GM12878 (cell line): ENCODE data around the gene IL10. TPM values are rescaled to one million over a fixed set of nuclear protein-coding genes. Genes with fewer than 3 reads are reported as not detected.

Source experiments
- ATAC-seq: fragments of 200-7000 bp; cut with Tn5 transposase; 3 replicates; pipeline ENCODE4 v1.9.1; 2020; ENCODE audit warnings: mild to moderate bottlenecking, moderate library complexity
- BruUV-seq: library from RNA; stranded (reverse); fragments of 400-500 nt; replicated peaks from 2 replicates; lab custom pipeline; 2021; lab: Mats Ljungman, UMichigan
- CTCF ChIA-PET: fragments of 300-600 bp; sonication (Branson Sonifier 250); formaldehyde crosslinking; extraction: SDS; loops from one replicate; lab custom pipeline; 2021; ENCODE audit warnings: inconsistent platforms; lab: Yijun Ruan, JAX
- POLR2A ChIA-PET: fragments of 350-600 bp; formaldehyde crosslinking; extraction: SDS; loops from one replicate; lab custom pipeline; 2021; ENCODE audit warnings: inconsistent platforms; lab: Charles Lee
- RAD21 ChIA-PET: fragments of 300-600 bp; sonication (Branson Sonifier 250); formaldehyde crosslinking; loops from one replicate; lab custom pipeline; 2023; ENCODE audit warnings: antibody characterized with exemption; ENCODE audit not compliant: unreplicated experiment; lab: Charles Lee
- SMC1A ChIA-PET: fragments of 300-600 bp; sonication (Branson Sonifier 250); formaldehyde crosslinking; loops from one replicate; lab custom pipeline; 2023; ENCODE audit not compliant: unreplicated experiment, uncharacterized antibody; lab: Charles Lee
- DNase-seq: peaks from one replicate; pipeline ENCODE4 v3.0.0-alpha.2; 2011; ENCODE audit warnings: low read depth, low spot score
- FAIRE-seq: peaks from 3 replicates; lab custom pipeline; 2011; peaks lifted over from hg19 to GRCh38; lab: Jason Lieb, UNC
- H2AFZ ChIP-seq: 2 replicates; pipeline ENCODE4 v1.6.0; 2011; ENCODE audit warnings: low read depth, low read length, control low read depth; ENCODE audit not compliant: control insufficient read depth
- H3K27ac ChIP-seq: 2 replicates; pipeline ENCODE4 v1.5.1; 2011; ENCODE audit warnings: control low read depth; ENCODE audit not compliant: control insufficient read depth, insufficient read depth
- H3K27me3 ChIP-seq, 2 experiments: replicated peaks in 1 of 2; 2 replicates each; pipeline versions ENCODE4 v1.6.0 to v1.6.1; 2011; ENCODE audit warnings: low read length in 1 of 2; ENCODE audit not compliant: control insufficient read depth in 2 of 2, insufficient read depth in 2 of 2
- H3K36me3 ChIP-seq, 2 experiments: 2 replicates each; pipeline ENCODE4 v1.5.1; 2011; ENCODE audit warnings: low read length in 1 of 2; ENCODE audit not compliant: control insufficient read depth in 2 of 2, insufficient read depth in 2 of 2
- H3K4me1 ChIP-seq: 2 replicates; pipeline ENCODE4 v1.6.1; 2011; ENCODE audit warnings: mild to moderate bottlenecking, low read length, moderate library complexity, mixed read lengths; ENCODE audit not compliant: control insufficient read depth, insufficient read depth
- H3K4me2 ChIP-seq: 2 replicates; pipeline ENCODE4 v1.6.0; 2011; ENCODE audit warnings: control low read depth; ENCODE audit not compliant: control insufficient read depth, insufficient read depth
- H3K4me3 ChIP-seq: fragments of 200-600 bp; sonication (generic); 2 replicates; pipeline ENCODE4 v1.5.1; 2016
- H3K79me2 ChIP-seq: 2 replicates; pipeline ENCODE4 v1.6.0; 2011; ENCODE audit warnings: low read length; ENCODE audit not compliant: control insufficient read depth, insufficient read depth
- H3K9ac ChIP-seq: 2 replicates; pipeline ENCODE4 v1.8.0; 2011; ENCODE audit warnings: low read length, control low read depth, mixed read lengths; ENCODE audit not compliant: control insufficient read depth, insufficient read depth
- H3K9me3 ChIP-seq: replicated peaks from 3 replicates; pipeline ENCODE4 v1.5.1; 2011; ENCODE audit warnings: mild to moderate bottlenecking, low read length; ENCODE audit not compliant: control insufficient read depth, insufficient read depth
- H4K20me1 ChIP-seq: 2 replicates; pipeline ENCODE4 v1.6.0; 2011; ENCODE audit not compliant: control insufficient read depth, insufficient read depth
- ASH2L ChIP-seq: fragments of 300-600, 200-600 bp; sonication (generic); IDR thresholded peaks from 2 replicates; pipeline ENCODE4 v1.6.1; 2017; ENCODE audit warnings: low read depth, mild to moderate bottlenecking, borderline replicate concordance
- HCFC1 ChIP-seq: fragments of 150-350 bp; IDR thresholded peaks from 2 replicates; pipeline ENCODE4 v1.6.1; 2014; ENCODE audit warnings: low read length
- NFXL1 ChIP-seq: fragments of 450-650 bp; IDR thresholded peaks from 2 replicates; pipeline ENCODE4 v1.6.1; 2017; ENCODE audit warnings: antibody characterized with exemption, mild to moderate bottlenecking, borderline replicate concordance
- SMAD5 ChIP-seq: IDR thresholded peaks from 2 replicates; pipeline ENCODE4 v1.6.1; 2016; ENCODE audit warnings: antibody characterized with exemption, low read depth
- SREBF2 ChIP-seq: IDR thresholded peaks from 2 replicates; pipeline ENCODE4 v1.6.1; 2012; ENCODE audit warnings: mild to moderate bottlenecking, low read length
- ZNF24 ChIP-seq: fragments of 450-650 bp; IDR thresholded peaks from 2 replicates; pipeline ENCODE4 v1.6.1; 2017; ENCODE audit warnings: antibody characterized with exemption, mild to moderate bottlenecking
- ZNF384 ChIP-seq: IDR thresholded peaks from 2 replicates; pipeline ENCODE4 v1.6.1; 2012; ENCODE audit warnings: low read depth, mild to moderate bottlenecking, low read length, improper control_type of control experiment, borderline replicate concordance
- whole genome bisulfite sequencing: methylation state at CpG from one replicate; pipeline ENCODE4 v1.1.6; 2016; ENCODE audit warnings: low lambda C conversion rate; ENCODE audit not compliant: insufficient replicate concordance, insufficient coverage; ENCODE audit errors: missing lambda C conversion rate; 5-methylcytosine and 5-hydroxymethylcytosine counted together
- in situ Hi-C: fragments of 300-500 bp; cut with MboI; formaldehyde crosslinking; loops from 9 replicates; pipeline ENCODE4 v1.14.3; 2018; ENCODE audit warnings: mixed read lengths
- intact Hi-C: fragments of 100-400 bp; cut with micrococcal nuclease; formaldehyde crosslinking; loops from one replicate; pipeline ENCODE4 v1.14.2; 2022; ENCODE audit not compliant: unreplicated experiment
- polyA plus RNA-seq, 11 experiments: library from polyadenylated mRNA; depleted of rRNA in 4 of 11; unstranded in 6 of 11; stranded (reverse) in 5 of 11; fragments of >200 nt; fragmentation: Nextera tagmentation in 4 of 11; fragmentation: Illumina TruSeq in 1 of 11; extraction: Ambion mirVana in 4 of 11; extraction: Trizol in 1 of 11; gene quantifications; 1 replicate in 1 of 11; 2 replicates in 10 of 11; pipeline versions ENCODE4 v1.2.1 to v1.2.3, GENCODE V29; 2011 to 2016; ENCODE audit warnings: inconsistent platforms in 2 of 11, missing spikeins in 2 of 11, low read depth in 1 of 11
- total RNA-seq, 4 experiments: library from RNA; depleted of rRNA in 3 of 4; stranded (reverse); fragments of >200 nt in 3 of 4; fragmentation: Illumina TruSeq in 1 of 4; extraction: Trizol in 1 of 4; gene quantifications; 2 replicates each; pipeline versions ENCODE4 v1.2.1 to v1.2.3, GENCODE V29; 2013 to 2021
- TF ChIP-seq, protein P1 (sequence below): fragments of 450-650 bp; IDR thresholded peaks from 2 replicates; pipeline ENCODE4 v1.6.1; 2018; ENCODE audit warnings: mild to moderate bottlenecking, low read depth, moderate library complexity; ENCODE audit not compliant: partially characterized antibody
- TF ChIP-seq, protein P2 (sequence below): fragments of 450-650 bp; IDR thresholded peaks from 2 replicates; pipeline ENCODE4 v1.6.1; 2018; ENCODE audit warnings: borderline replicate concordance, mild to moderate bottlenecking; ENCODE audit not compliant: partially characterized antibody
- TF ChIP-seq, protein P3 (sequence below): IDR thresholded peaks from 2 replicates; pipeline ENCODE4 v1.6.1; 2012; ENCODE audit warnings: low read depth, low read length, improper control_type of control experiment

IL10 gene
- total and polyA plus RNA-seq, 10 of the 15 experiments (the other 5 are each of a cell fraction or from before 2014, with no cell fraction given) = 0.34 to 5.0 (median 1.1) TPM

DNA sequence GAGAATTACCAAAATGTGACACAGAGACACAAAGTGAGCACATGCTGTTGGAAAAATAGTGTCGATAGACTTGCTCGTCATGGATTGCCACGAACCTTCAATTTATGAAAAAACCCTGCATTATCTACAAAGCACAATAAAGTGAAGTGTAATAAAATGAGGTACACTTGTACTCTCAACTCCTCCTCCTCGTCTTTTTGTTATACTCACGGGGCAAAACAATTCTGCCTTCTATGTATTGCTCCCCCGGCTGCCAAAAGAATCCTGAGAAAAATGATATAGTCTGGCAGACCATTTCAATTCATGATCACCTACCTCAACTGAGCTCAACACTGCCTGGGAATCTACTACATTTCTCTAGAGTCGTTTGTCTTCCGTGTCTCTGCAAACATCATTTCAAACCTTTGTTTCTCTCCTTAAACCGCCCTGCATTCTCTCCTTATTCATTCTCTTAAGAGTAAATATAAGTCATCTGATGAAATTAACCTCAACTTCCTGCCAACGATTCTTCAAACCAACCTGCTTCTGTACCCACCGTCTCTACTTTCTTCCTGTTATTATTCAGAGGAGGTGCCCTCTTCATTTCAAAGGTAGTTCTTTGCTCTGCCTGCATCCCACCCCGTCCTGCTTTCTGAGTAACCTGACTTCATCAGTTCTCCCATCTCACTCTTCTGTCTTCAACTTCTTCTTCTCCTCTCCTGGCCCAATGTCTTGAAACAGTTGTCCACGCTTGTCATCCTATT lies 14.6 kb downstream of the IL10 start:
- no peaks in the 10 kb centered on the region for H3K4me1 ChIP-seq
- intact Hi-C loops = no loop called here
- POLR2A ChIA-PET = interaction anchor here (1.0 to 2.0 kb wide), 2 partner anchors 11 to 16 kb away, joined by 3 to 4 read pairs; no protein-coding TSS in a partner anchor

DNA sequence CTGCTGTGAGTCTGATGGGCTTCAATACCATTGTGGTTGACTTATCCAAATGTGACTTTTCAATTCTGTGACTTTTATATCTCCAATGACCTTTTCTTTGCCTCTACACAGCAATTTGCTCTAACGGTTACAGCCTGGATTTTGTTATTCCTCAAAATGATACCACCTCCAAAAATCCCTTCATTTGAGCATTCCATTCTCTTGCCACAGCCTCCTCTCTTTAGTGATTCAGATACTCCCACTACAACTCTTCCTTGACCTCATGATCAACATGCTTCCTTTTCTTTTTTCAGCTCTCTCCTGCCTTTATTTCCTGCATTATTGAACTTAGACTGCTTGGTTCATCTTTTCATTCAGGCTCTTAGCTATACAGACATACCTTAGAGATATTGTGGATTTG lies 18.3 kb downstream of the IL10 start:
- ChIA-PET CTCF (no interaction called here), POLR2A (interaction anchor here (0.6 to 0.7 kb wide), 3 partner anchors 42 to 343 kb away, joined by 3 to 5 read pairs (median 4); no protein-coding TSS in a partner anchor), RAD21 (no interaction called here), SMC1A (interaction anchor here (1.3 to 1.6 kb wide), 3 partner anchors 10 to 14 kb away, joined by 3 read pairs; no protein-coding TSS in a partner anchor)
- Histone ChIP-seq H2AFZ (no peak overlapping the region), H3K4me3 (no peak overlapping the region), H3K27ac (no peak overlapping the region), H3K36me3 (no peaks in the 10 kb centered on the region), H3K4me1 (no peaks in the 10 kb centered on the region), H4K20me1 (no peaks in the 10 kb centered on the region), H3K9me3 (no peaks in the 10 kb centered on the region), H3K79me2 (no peaks in the 10 kb centered on the region), H3K9ac (no peak overlapping the region), H3K4me2 (no peak overlapping the region), H3K27me3 (no peaks in the 10 kb centered on the region)
- BruUV-seq = no TSS peak
- no peak for ATAC-seq
- WGBS = 37% methylated on average over 1 of the region's 1 CpG
- intact Hi-C loops = no loop called here
- in situ Hi-C loops = no loop called here
- no peak for DNase-seq
- FAIRE-seq = no peak
- TF ChIP-seq ASH2L (no peak), NFXL1 (no peak), SREBF2 (no peak), SMAD5 (no peak), ZNF384 (no peak), HCFC1 (no peak), ZNF24 (no peak)
- TF ChIP-seq, protein P1, sequence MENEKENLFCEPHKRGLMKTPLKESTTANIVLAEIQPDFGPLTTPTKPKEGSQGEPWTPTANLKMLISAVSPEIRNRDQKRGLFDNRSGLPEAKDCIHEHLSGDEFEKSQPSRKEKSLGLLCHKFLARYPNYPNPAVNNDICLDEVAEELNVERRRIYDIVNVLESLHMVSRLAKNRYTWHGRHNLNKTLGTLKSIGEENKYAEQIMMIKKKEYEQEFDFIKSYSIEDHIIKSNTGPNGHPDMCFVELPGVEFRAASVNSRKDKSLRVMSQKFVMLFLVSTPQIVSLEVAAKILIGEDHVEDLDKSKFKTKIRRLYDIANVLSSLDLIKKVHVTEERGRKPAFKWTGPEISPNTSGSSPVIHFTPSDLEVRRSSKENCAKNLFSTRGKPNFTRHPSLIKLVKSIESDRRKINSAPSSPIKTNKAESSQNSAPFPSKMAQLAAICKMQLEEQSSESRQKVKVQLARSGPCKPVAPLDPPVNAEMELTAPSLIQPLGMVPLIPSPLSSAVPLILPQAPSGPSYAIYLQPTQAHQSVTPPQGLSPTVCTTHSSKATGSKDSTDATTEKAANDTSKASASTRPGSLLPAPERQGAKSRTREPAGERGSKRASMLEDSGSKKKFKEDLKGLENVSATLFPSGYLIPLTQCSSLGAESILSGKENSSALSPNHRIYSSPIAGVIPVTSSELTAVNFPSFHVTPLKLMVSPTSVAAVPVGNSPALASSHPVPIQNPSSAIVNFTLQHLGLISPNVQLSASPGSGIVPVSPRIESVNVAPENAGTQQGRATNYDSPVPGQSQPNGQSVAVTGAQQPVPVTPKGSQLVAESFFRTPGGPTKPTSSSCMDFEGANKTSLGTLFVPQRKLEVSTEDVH = no peak
- TF ChIP-seq, protein P2, sequence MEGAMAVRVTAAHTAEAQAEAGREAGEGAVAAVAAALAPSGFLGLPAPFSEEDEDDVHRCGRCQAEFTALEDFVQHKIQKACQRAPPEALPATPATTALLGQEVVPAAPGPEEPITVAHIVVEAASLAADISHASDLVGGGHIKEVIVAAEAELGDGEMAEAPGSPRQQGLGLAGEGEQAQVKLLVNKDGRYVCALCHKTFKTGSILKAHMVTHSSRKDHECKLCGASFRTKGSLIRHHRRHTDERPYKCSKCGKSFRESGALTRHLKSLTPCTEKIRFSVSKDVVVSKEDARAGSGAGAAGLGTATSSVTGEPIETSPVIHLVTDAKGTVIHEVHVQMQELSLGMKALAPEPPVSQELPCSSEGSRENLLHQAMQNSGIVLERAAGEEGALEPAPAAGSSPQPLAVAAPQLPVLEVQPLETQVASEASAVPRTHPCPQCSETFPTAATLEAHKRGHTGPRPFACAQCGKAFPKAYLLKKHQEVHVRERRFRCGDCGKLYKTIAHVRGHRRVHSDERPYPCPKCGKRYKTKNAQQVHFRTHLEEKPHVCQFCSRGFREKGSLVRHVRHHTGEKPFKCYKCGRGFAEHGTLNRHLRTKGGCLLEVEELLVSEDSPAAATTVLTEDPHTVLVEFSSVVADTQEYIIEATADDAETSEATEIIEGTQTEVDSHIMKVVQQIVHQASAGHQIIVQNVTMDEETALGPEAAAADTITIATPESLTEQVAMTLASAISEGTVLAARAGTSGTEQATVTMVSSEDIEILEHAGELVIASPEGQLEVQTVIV = no peak

More for the DNA sequence above, 14.6 kb downstream of the IL10 start:
- Histone ChIP-seq H3K27ac (no peak overlapping the region), H3K36me3 (no peaks in the 10 kb centered on the region), H4K20me1 (no peaks in the 10 kb centered on the region), H3K4me2 (no peak overlapping the region), H2AFZ (no peak overlapping the region; the same call in 1 of the 2 replicates), H3K4me3 (no peak overlapping the region)
- BruUV-seq = no TSS peak
- ATAC-seq = no peak
- FAIRE-seq = no peak
- TF ChIP-seq, protein P3, sequence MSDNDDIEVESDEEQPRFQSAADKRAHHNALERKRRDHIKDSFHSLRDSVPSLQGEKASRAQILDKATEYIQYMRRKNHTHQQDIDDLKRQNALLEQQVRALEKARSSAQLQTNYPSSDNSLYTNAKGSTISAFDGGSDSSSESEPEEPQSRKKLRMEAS = no peak
- TF ChIP-seq, all 136 proteins: peak for 0
- WGBS = 45% methylated on average over 13 of the region's 13 CpGs
- DNase-seq = no peak
- ChIA-PET RAD21 (interaction anchor here (1.1 to 2.1 kb wide), 2 partner anchors 9 to 19 kb away, joined by 3 to 8 read pairs; no protein-coding TSS in a partner anchor), CTCF (interaction anchor here (2.2 to 2.8 kb wide), 2 partner anchors 8 to 18 kb away, joined by 5 to 17 read pairs; no protein-coding TSS in a partner anchor), SMC1A (interaction anchor here (1.6 to 5.1 kb wide), 2 partner anchors 16 to 17 kb away, joined by 4 to 33 read pairs; no protein-coding TSS in a partner anchor)
- in situ Hi-C loops = no loop called here
- no peak overlapping the region for H3K9ac ChIP-seq
- H3K9me3 ChIP-seq = no peaks in the 10 kb centered on the region
- no peaks in the 10 kb centered on the region for H3K27me3 ChIP-seq
- H3K79me2 ChIP-seq = no peaks in the 10 kb centered on the region
